GM23338 (cell line): ENCODE measurements around the gene KRTAP24-1. TPM values are rescaled to one million over a fixed set of nuclear protein-coding genes. Genes with fewer than 3 reads are reported as not detected.

Experiments used
- ATAC-seq: fragments of 200-7000 bp; cut with Tn5 transposase; 3 replicates; pipeline ENCODE4 v1.9.1; 2020
- DNase-seq: peaks from one replicate; pipeline ENCODE4 v3.0.0-alpha.2; 2015; ENCODE audit warnings: low spot score
- H2AFZ ChIP-seq: fragments of 200-600 bp; sonication (generic); 2 replicates; pipeline ENCODE4 v1.8.0; 2016; ENCODE audit warnings: antibody characterized with exemption, mild to moderate bottlenecking, moderate library complexity
- H3F3A ChIP-seq: fragments of 200-600 bp; sonication (generic); replicated peaks from 2 replicates; pipeline ENCODE4 v1.8.0; 2017; ENCODE audit warnings: antibody characterized with exemption, mixed run types, low read depth
- H3K27ac ChIP-seq: fragments of 200-600 bp; sonication (generic); 2 replicates; pipeline ENCODE4 v1.6.1; 2016; ENCODE audit warnings: low read depth
- H3K27me3 ChIP-seq: fragments of 200-600 bp; sonication (generic); 2 replicates; pipeline ENCODE4 v1.8.0; 2016; ENCODE audit warnings: mild to moderate bottlenecking, mixed run types, moderate library complexity; ENCODE audit not compliant: insufficient read depth
- H3K36me3 ChIP-seq: fragments of 200-600 bp; sonication (generic); 2 replicates; pipeline ENCODE4 v1.8.0; 2016; ENCODE audit warnings: mild to moderate bottlenecking; ENCODE audit not compliant: insufficient read depth
- H3K4me1 ChIP-seq: fragments of 200-600 bp; sonication (generic); 2 replicates; pipeline ENCODE4 v1.8.0; 2016; ENCODE audit warnings: mild to moderate bottlenecking, moderate library complexity; ENCODE audit not compliant: insufficient read depth
- H3K4me2 ChIP-seq: fragments of 200-600 bp; sonication (generic); 2 replicates; pipeline ENCODE4 v1.7.1; 2017; ENCODE audit warnings: mixed run types
- H3K4me3 ChIP-seq: fragments of 200-600 bp; sonication (generic); 2 replicates; pipeline ENCODE4 v1.6.1; 2016; ENCODE audit warnings: mixed run types
- H3K79me2 ChIP-seq: fragments of 200-600 bp; sonication (generic); replicated peaks from 2 replicates; pipeline ENCODE4 v1.8.0; 2017; ENCODE audit warnings: mild to moderate bottlenecking; ENCODE audit not compliant: insufficient read depth
- H3K9me2 ChIP-seq: fragments of 200-600 bp; sonication (generic); 2 replicates; pipeline ENCODE4 v1.8.0; 2017; ENCODE audit not compliant: insufficient read depth
- H4K20me1 ChIP-seq: fragments of 200-600 bp; sonication (generic); replicated peaks from 2 replicates; pipeline ENCODE4 v1.8.0; 2017; ENCODE audit warnings: mild to moderate bottlenecking; ENCODE audit not compliant: insufficient read depth
- H3K27ac Mint-ChIP-seq: 2 replicates; pipeline ENCODE4 v1.8.0; 2020; ENCODE audit warnings: inconsistent platforms, mild to moderate bottlenecking, moderate library complexity, mixed read lengths
- H3K27me3 Mint-ChIP-seq: 3 replicates; pipeline ENCODE4 v1.8.0; 2022; ENCODE audit warnings: low read depth, mild to moderate bottlenecking, moderate library complexity, mixed read lengths, inconsistent platforms; ENCODE audit not compliant: insufficient read depth, poor library complexity
- H3K36me3 Mint-ChIP-seq: 3 replicates; pipeline ENCODE4 v1.8.0; 2021; ENCODE audit warnings: low read depth, mild to moderate bottlenecking, inconsistent platforms, moderate library complexity, mixed read lengths
- H3K4me1 Mint-ChIP-seq: 3 replicates; pipeline ENCODE4 v1.8.0; 2020; ENCODE audit warnings: mild to moderate bottlenecking, inconsistent platforms, mixed read lengths
- H3K4me3 Mint-ChIP-seq: 3 replicates; pipeline ENCODE4 v1.8.0; 2021; ENCODE audit warnings: moderate library complexity, mild to moderate bottlenecking, inconsistent platforms, mixed read lengths
- H3K9me3 Mint-ChIP-seq: 3 replicates; pipeline ENCODE4 v1.8.0; 2020; ENCODE audit warnings: moderate library complexity, mild to moderate bottlenecking, inconsistent platforms, mixed read lengths
- CREB1 ChIP-seq: fragments of 250-450 bp; sonication (Bioruptor Pico); IDR thresholded peaks from 2 replicates; pipeline ENCODE4 v1.5.0; 2020; ENCODE audit warnings: low read depth, mild to moderate bottlenecking, moderate library complexity
- JUNB ChIP-seq: IDR thresholded peaks from one replicate; pipeline ENCODE4 v1.6.1; 2016; ENCODE audit warnings: antibody characterized with exemption; ENCODE audit not compliant: unreplicated experiment
- NANOG ChIP-seq: IDR thresholded peaks from 2 replicates; pipeline ENCODE4 v1.6.1; 2016; ENCODE audit warnings: antibody characterized with exemption, borderline replicate concordance
- REST ChIP-seq: IDR thresholded peaks from one replicate; pipeline ENCODE4 v1.6.1; 2018; ENCODE audit warnings: antibody characterized with exemption; ENCODE audit not compliant: unreplicated experiment
- STAT1 ChIP-seq: IDR thresholded peaks from one replicate; pipeline ENCODE4 v1.6.1; 2016; ENCODE audit warnings: antibody characterized with exemption; ENCODE audit not compliant: unreplicated experiment
- ZNF114 ChIP-seq: fragments of 250-450 bp; sonication (Bioruptor Pico); IDR thresholded peaks from 2 replicates; pipeline ENCODE4 v1.5.0; 2020; ENCODE audit warnings: mild to moderate bottlenecking, moderate library complexity
- ZNF331 ChIP-seq: fragments of 250-450 bp; sonication (Bioruptor Pico); IDR thresholded peaks from 2 replicates; pipeline ENCODE4 v1.5.0; 2020; ENCODE audit warnings: low read depth, mild to moderate bottlenecking, moderate library complexity
- polyA plus RNA-seq: library from polyadenylated mRNA; unstranded; fragments of >200 nt; fragmentation: Nextera tagmentation; extraction: Ambion mirVana; gene quantifications from 2 replicates; pipeline ENCODE4 v1.2.1, GENCODE V29; 2016
- total RNA-seq: library from RNA; depleted of rRNA; stranded (reverse); fragments of >200 nt; shearing (Covaris generic); gene quantifications from 2 replicates; pipeline ENCODE4 v1.2.3, GENCODE V29; 2014
- TF ChIP-seq, protein P1 (sequence below), 2 experiments: fragments of 200-600 bp in 1 of 2; sonication (generic) in 1 of 2; conservative IDR thresholded peaks; 2 replicates each; pipeline versions ENCODE4 v1.5.1 to v1.6.1; 2016 to 2017; ENCODE audit warnings: antibody characterized with exemption in 2 of 2, low read depth in 2 of 2, mild to moderate bottlenecking in 2 of 2, moderate library complexity in 1 of 2

Gene KRTAP24-1
- total and polyA plus RNA-seq, 2 experiments from 2014 or later: not detected

DNA sequence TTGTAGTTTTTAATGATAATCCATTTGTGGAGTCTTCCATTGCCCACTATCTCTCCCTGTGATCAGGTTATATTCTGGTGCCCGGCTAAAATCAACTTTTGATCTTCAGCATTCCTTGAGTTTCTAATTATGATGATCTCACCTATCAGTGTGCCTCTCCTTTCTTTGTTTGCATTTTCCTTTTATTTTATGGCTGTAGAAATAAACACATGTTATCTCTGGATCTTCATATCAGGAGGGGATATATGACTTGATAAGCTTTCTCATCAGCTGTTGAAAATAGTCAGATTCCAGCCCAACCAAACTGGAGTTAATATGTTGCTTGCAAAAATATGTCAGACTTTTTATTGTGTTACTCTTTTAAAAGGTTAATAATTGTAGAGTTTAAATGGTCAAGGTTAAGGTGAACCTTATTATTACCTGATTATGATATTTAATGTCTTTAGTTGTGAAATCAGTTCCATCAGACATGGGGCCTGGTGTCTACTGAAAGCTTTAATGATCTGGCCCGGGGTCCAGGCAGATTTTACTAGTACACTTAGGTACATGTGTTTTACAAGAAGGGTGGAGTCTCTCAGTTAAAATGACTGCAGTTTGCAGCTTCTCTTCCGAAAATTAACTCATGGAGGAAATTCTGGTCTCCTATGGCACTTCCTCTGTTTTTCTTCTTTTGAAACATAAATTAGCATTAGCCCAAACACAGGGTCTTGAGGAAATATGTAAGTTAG, 12.8 kb downstream of the KRTAP24-1 start (continued):
- TF ChIP-seq REST (no peak), CREB1 (no peak), ZNF114 (CRISPR knock-in tag) (no peak)

GRCh38 chr21:30268608-30269197, 14.0 kb downstream of the KRTAP24-1 start:
- Mint-ChIP-seq H3K27me3 (no peaks in the 10 kb centered on the region), H3K27ac (peak overlapping the region; percentile 28; the same call in 1 of the 2 replicates)
- TF ChIP-seq STAT1: no peak
- TF ChIP-seq, protein P1, sequence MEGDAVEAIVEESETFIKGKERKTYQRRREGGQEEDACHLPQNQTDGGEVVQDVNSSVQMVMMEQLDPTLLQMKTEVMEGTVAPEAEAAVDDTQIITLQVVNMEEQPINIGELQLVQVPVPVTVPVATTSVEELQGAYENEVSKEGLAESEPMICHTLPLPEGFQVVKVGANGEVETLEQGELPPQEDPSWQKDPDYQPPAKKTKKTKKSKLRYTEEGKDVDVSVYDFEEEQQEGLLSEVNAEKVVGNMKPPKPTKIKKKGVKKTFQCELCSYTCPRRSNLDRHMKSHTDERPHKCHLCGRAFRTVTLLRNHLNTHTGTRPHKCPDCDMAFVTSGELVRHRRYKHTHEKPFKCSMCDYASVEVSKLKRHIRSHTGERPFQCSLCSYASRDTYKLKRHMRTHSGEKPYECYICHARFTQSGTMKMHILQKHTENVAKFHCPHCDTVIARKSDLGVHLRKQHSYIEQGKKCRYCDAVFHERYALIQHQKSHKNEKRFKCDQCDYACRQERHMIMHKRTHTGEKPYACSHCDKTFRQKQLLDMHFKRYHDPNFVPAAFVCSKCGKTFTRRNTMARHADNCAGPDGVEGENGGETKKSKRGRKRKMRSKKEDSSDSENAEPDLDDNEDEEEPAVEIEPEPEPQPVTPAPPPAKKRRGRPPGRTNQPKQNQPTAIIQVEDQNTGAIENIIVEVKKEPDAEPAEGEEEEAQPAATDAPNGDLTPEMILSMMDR (conservative IDR thresholded peaks at IDR 0.05; ENCODE audit: low read depth in 2 of 2): peak; percentile 74 to 79

GRCh38 chr21:30257773-30258172, 25.0 kb downstream of the KRTAP24-1 start:
- Mint-ChIP-seq H3K9me3 (no peaks in the 10 kb centered on the region), H3K4me1 (no peaks in the 10 kb centered on the region; the same call in 2 of the 3 replicates), H3K36me3 (no peaks in the 10 kb centered on the region), H3K4me3 (no peak overlapping the region), H3K27me3 (no peaks in the 10 kb centered on the region), H3K27ac (no peak overlapping the region)
- H2AFZ ChIP-seq: peak overlapping the region; percentile 8; the same call in 1 of the 2 replicates
- no peaks in the 10 kb centered on the region for H4K20me1 ChIP-seq
- peaks cover 2% of the 10 kb centered on the region for H3K9me2 ChIP-seq
- peak; percentile 92 for DNase-seq
- no peaks in the 10 kb centered on the region for H3K27me3 ChIP-seq
- H3K36me3 ChIP-seq: no peaks in the 10 kb centered on the region
- no peak overlapping the region for H3K4me3 ChIP-seq
- no peak for TF ChIP-seq JUNB
- no peak for TF ChIP-seq NANOG
- TF ChIP-seq, protein P1 (conservative IDR thresholded peaks at IDR 0.05; ENCODE audit: low read depth in 2 of 2): peak; percentile 72
- TF ChIP-seq ZNF331 (CRISPR knock-in tag): no peak
- H3K4me1 ChIP-seq: no peaks in the 10 kb centered on the region
- no peaks in the 10 kb centered on the region for H3F3A ChIP-seq
- no peak overlapping the region for H3K4me2 ChIP-seq
- H3K79me2 ChIP-seq: no peaks in the 10 kb centered on the region
- H3K27ac ChIP-seq: no peak overlapping the region
- ATAC-seq: peak; percentile 99

More at GRCh38 chr21:30268608-30269197, 14.0 kb downstream of the KRTAP24-1 start:
- H3K4me1 Mint-ChIP-seq: no peaks in the 10 kb centered on the region
- Histone ChIP-seq H3K27me3 (no peaks in the 10 kb centered on the region), H3F3A (no peaks in the 10 kb centered on the region), H3K79me2 (no peaks in the 10 kb centered on the region), H3K9me2 (no peaks in the 10 kb centered on the region), H3K27ac (no peak overlapping the region), H3K36me3 (no peaks in the 10 kb centered on the region), H3K4me3 (no peak overlapping the region), H2AFZ (no peak overlapping the region), H3K4me1 (no peaks in the 10 kb centered on the region), H4K20me1 (no peaks in the 10 kb centered on the region), H3K4me2 (no peak overlapping the region)
- H3K4me3 Mint-ChIP-seq: no peak overlapping the region
- no peaks in the 10 kb centered on the region for H3K36me3 Mint-ChIP-seq
- peak; percentile 87 for ATAC-seq
- H3K9me3 Mint-ChIP-seq: no peaks in the 10 kb centered on the region
- peak; percentile 83 for DNase-seq
